GM21825 (cell line): ENCODE results near the gene TEX38.
"Not testable (repeated sequence)": the region's sequence is repeated elsewhere in the genome, so short reads cannot be mapped to it uniquely, and the experiment has no call there.

Experiments
- ATAC-seq: cut with Tn5 transposase; IDR thresholded peaks from one replicate; pipeline ENCODE4 v1.9.1; 2021; ENCODE audit warnings: mild to moderate bottlenecking, moderate library complexity; ENCODE audit not compliant: unreplicated experiment

The TEX38 gene

GRCh38 chr1:46671554-46671953 is at the start of gene TEX38:
Gene TEX38, plus strand, starts transcription at chr1:46671854. Its CDS starts 81 bp downstream, at chr1:46671935.
- ATAC-seq, result no peak

DNA sequence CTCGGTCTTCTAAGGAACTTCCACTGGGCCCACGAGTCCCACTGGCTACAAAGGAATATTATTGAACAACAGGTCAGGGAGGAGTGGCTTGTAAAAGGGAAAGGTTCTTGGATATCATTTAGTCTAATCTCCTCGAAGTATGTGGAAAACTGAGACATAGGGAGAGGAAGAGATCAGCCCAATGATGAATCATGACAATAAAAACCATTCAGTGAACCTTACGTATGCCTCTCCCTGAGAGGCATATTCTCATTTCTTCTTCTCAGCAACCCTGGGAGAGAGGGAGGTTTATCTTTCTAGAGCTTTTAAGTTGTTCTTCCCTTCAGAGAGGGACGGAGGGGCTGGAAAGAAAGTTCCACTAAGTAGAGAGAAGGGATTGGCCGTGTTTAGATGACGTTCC is 49.7 kb upstream of the TEX38 start:
- no peak for ATAC-seq

- ATAC-seq, result no peak
Observed at GRCh38 chr1:46622344-46622743, 49.3 kb upstream of the TEX38 start.

DNA sequence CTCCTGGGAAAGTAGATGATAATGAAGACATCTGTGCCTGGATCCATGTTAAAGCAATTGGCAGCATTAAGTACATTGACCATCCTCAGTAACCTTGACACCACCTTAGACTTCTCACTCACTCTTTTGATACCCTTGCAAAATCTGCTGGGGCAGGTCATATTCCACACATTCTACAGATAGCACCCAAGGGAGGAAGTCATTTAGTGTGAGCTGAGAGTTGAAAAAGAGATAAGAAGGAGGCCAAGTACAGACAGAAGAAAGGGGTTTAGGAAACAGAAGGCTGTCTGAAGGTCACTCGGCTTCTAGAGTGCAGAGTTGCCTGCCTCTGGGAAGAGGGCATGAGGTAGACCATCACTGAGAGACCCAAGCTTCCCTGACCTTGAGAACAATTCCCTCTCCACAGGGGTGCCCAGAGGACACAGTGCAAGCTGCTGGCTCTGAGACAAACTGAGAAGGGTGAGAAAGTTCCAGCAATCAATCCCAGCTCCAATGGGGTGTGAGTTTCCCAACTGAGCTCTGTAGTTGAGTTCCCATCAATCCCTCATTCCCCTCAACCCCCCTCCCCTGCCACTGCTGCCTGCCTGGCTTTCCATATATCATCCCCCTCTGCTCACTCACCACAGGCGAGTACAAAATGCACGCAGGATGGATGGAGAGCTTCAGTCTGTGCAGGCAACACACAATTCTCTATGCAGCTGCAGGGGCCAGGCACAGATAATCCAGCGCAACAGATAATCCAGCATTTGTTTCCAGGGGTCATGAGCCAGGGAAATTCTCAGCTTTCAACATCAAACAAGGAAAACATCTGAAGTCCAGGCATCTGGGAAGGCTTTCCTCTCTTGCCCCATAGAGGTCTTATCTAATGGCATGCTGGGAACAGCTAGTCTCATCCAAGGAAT is 47.7 kb upstream of the TEX38 start:
- no peak for ATAC-seq

- ATAC-seq, result no peak
Observed at GRCh38 chr1:46630719-46631118, 40.9 kb upstream of the TEX38 start.

DNA sequence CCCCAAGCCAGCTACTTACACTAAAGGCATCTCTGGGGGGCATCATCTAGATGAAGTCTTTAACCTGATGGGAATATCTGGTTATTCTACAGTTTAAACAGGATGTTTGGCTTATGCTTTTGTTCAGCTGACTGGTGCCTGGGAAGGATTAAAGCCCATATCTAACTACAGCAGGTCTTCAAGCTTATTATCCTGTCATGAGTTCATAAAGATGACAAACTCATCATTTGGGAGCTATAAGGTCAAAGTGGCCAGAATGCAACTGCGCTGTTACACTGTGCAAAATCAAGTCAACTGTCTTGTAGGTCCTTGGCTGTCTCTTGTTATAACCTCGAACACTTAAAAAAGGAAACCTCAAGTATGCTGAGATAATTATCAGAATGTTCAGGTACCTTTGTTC is 36.4 kb upstream of the TEX38 start:
- ATAC-seq, result no peak

DNA sequence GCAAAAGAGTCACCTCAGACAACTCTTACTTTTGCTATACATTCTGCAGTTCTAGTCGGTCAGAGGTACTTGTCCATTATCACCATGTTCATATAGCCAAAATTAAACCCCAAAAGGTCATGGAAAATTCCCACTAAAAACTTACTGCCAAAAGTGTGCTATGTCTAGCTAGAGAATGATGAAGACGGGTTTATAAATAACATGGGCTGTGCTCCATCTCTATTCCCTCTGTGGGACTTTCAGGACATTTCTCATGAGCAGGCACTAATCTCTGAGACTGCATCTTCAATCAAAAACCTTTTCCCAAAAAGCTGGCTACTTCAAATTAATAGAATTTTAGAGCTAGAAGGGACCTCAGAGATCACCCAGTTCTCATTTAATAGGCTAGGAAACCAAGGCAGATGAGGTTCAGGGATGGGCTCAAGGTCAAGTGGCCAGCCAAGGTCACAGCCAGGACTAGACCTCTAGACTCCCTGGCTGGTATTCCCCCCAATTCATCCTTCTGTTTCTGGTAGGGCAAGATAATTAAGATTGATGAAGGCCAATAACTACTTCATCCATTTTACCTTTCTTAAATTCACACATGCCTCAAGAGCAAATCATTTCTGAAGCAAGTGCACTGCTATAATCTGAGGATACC is 34.1 kb upstream of the TEX38 start:
- ATAC-seq, result no peak

GRCh38 chr1:46638921-46639320 is 32.7 kb upstream of the TEX38 start:
- ATAC-seq, result no peak

GRCh38 chr1:46639547-46639946 is 32.1 kb upstream of the TEX38 start:
- no peak for ATAC-seq

- no peak for ATAC-seq
Observed at GRCh38 chr1:46642115-46642680, 29.5 kb upstream of the TEX38 start.

DNA sequence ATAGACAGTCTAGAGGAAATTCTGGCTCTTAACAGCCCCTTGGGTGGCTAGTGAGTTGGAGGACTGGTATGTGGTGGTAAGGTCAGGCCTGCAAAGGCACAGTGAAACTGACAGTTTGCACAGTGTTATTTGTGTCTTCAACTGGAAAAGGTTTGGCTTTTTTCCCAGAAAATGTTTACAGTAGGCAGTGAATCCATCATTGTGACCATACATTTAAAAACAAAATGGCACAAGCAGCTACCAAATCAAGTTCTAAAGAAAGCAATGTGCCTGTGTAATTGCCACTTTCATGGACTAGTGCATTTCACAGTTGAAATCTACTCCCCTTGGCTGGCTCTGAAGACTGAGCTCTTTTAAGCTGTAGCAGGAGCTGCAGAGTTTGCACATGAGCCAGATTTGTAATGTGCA is 28.3 kb upstream of the TEX38 start:
- ATAC-seq, result no peak

DNA sequence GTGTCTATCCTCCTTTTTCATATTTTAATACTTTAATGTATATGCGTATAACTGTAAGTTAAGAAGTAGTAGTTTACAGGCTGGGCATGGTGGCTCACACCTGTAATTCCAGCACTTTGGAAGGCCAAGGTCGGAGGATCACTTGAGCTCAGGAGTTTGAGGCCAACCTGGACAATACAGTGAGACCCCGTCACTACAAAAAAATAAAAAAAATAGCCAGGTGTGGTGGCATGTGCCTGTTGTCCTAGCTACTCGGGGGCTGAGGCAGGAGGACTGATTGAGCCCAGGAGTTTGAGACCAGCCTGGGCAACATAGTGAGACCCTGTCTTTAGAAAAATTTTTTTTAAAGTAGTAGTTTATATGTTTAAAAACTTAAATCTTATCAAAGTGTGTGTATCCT is 25.8 kb upstream of the TEX38 start:
- ATAC-seq, result no peak

- no peak for ATAC-seq
Observed at GRCh38 chr1:46646331-46646730, 25.3 kb upstream of the TEX38 start.

DNA sequence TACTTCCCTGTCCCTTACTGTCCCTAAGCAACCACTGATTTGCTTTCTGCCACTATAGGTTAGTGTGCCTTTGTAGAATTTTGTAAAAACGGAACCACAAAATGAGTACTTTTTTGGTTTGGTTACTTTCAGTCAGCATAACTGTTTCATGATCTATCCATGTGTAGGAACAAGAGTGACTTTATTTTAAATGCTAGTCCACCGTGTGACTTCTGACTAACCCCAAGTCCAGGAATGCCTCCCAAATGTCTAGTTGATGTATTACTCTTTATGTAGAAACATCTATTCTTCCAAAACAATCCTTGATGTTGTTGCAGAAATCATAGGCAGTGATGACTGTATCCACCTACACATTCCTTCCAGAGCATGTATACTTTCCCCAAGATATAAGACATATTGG is 24.8 kb upstream of the TEX38 start:
- no peak for ATAC-seq

DNA sequence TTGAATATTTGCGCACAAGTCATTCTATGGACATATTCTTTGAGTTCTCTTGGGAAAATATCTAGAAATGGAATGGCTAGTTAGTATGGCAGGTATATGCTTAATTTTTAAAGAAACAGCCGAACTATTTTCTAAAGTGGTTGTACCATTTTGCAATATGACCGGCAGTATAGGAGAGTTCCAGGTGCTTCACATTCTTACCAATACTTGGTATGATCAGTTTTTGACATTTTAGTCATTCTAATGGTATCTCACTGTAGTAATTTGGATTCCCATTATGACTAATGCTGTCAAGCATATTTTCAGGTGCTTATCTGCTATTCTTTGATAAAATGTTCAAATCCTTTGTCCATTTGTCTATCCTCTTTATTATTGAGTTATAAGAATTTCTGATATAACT is 24.0 kb upstream of the TEX38 start:
- ATAC-seq, result no peak

DNA sequence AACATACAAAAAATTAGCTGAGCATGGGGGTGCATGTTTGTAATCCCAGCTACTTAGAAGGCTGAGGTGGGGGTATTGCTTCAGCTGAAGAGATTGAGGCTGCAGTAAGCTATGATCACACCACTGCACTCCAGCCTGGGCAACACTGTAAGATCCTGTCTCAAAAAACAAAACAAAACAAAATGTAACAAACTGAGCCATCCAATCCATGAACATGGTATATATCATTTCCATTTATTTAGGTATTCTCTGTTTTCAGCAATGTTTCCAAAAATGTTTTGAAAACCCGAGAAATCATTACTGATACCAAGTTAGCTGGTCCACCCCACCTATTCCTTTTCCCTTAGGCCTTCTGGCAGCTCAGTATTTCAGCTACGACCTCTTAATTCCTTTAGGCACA is 21.9 kb upstream of the TEX38 start:
- ATAC-seq, result no peak

DNA sequence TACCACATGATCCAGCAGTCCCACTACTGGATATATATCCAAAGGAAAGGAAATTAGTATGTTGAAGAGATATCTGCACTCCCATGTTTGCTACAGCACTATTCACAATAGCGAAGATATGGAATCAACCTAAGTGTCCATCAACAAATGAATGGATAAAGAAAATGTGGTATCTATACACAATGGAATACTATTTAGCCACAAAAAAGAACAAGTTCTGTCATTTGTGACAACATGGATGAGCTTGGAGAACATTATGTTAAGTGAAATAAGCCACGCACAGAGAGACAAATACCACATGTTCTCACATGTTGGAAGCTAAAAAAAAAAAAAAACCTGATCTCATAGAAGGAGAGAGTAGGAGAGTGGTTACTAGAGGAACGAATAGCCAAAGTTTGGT is 21.2 kb upstream of the TEX38 start:
- no peak for ATAC-seq

DNA sequence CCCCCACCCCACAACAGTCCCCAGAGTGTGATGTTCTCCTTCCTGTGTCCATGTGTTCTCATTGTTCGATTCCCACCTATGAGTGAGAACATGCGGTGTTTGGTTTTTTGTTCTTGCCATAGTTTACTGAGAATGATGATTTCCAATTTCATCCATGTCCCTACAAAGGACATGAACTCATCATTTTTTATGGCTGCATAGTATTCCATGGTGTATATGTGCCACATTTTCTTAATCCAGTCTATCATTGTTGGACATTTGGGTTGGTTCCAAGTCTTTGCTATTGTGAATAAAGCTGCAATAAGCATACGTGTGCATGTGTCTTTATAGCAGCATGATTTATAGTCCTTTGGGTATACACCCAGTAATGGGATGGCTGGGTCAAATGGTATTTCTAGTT is 20.5 kb upstream of the TEX38 start:
- ATAC-seq, result not testable (repeated sequence)

- no peak for ATAC-seq
Observed at GRCh38 chr1:46652321-46653100, 19.1 kb upstream of the TEX38 start.

- no peak for ATAC-seq
Observed at GRCh38 chr1:46653405-46653958, 18.2 kb upstream of the TEX38 start.

GRCh38 chr1:46654012-46654411 is 17.6 kb upstream of the TEX38 start:
- ATAC-seq, result no peak
